ENCODE results near the gene IL32. TPM values are rescaled to one million over a fixed set of nuclear protein-coding genes. Genes with fewer than 3 reads are reported as not detected.

The IL32 gene
- polyA plus RNA-seq, 3 donors = 0.53 to 8.0 (median 5.6) TPM

DNA sequence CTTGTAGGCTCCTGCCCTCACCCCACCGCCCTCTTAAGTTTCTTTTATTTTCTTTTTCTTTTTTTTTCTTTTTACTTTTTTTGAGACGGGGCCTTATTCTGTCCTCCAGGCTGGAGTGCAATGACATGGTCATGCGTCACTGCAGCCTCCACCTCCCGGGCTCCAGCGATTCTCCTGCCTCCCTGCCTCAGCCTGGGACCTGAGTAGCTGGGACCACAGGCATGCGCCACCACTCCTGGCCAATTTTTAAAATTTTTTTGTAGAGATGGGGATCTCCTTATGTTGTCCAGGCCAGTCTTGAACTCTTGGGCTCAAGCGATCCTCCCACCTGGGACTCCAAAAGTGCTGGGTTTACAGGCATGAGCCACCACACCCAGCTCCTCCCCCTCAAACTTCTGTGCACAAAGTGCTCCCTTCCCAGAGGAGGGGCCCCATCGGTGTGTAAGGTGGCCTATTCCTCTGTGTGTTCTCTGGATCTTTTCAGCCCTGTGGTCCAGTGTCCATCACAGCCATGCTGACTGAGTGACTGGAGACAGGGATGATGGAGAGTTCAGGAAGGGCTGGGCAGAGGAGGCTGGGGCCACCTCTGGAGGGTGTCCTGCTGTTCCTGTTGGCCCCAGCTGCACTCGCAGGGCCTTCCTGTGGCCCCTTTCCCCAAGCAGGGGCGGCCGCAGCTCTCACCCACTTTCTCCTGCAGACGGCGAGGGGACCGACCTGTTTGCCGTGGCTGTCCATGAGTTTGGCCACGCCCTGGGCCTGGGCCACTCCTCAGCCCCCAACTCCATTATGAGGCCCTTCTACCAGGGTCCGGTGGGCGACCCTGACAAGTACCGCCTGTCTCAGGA lies 8.9 kb upstream of the IL32 start:
- no peaks in the 10 kb centered on the region for H3K27me3 ChIP-seq (ENCODE audit: control insufficient read depth in 2 of 2, insufficient read depth in 2 of 2, low read length in 2 of 2)
- intact Hi-C loops (cut with micrococcal nuclease) = loop anchor here in 1 of 2 donors (5.0 kb wide), 1 partner anchor 71 kb away; no protein-coding TSS in a partner anchor
- H3K27ac Mint-ChIP-seq = peak overlapping the region in 3 of 7 donors; percentile 13 to 48 (median 42)
- DNase-seq = no peak
- H3K4me1 ChIP-seq (ENCODE audit: control insufficient read depth in 1 of 2, insufficient read depth in 2 of 2, low read length in 2 of 2) = peaks cover 73 to 86% of the 10 kb centered on the region in 2 donors
- H3K36me3 ChIP-seq (replicated peaks in 1 of 2; ENCODE audit: control insufficient read depth in 1 of 2, insufficient read depth in 2 of 2, low read length in 2 of 2) = no peaks in the 10 kb centered on the region
- WGBS (ENCODE audit: insufficient coverage) = 71% methylated on average over 9 of the region's 19 CpGs
- H3K4me3 Mint-ChIP-seq = no peak overlapping the region
- H3K27me3 Mint-ChIP-seq (ENCODE audit: low read depth in 3 of 3) = peaks cover 3 to 6% (median 4%) of the 10 kb centered on the region in 3 donors
- H3K36me3 Mint-ChIP-seq = peaks cover 15 to 28% of the 10 kb centered on the region in 2 donors
- no peak overlapping the region for H3K4me3 ChIP-seq (replicated peaks in 1 of 3; ENCODE audit: low read depth in 2 of 3, low read length in 3 of 3)
- H3K4me1 Mint-ChIP-seq = peaks cover 61% of the 10 kb centered on the region
- TF ChIP-seq, protein P1, sequence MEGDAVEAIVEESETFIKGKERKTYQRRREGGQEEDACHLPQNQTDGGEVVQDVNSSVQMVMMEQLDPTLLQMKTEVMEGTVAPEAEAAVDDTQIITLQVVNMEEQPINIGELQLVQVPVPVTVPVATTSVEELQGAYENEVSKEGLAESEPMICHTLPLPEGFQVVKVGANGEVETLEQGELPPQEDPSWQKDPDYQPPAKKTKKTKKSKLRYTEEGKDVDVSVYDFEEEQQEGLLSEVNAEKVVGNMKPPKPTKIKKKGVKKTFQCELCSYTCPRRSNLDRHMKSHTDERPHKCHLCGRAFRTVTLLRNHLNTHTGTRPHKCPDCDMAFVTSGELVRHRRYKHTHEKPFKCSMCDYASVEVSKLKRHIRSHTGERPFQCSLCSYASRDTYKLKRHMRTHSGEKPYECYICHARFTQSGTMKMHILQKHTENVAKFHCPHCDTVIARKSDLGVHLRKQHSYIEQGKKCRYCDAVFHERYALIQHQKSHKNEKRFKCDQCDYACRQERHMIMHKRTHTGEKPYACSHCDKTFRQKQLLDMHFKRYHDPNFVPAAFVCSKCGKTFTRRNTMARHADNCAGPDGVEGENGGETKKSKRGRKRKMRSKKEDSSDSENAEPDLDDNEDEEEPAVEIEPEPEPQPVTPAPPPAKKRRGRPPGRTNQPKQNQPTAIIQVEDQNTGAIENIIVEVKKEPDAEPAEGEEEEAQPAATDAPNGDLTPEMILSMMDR (IDR thresholded peaks at IDR 0.05) = no peak
- no peak overlapping the region for H3K9ac ChIP-seq (ENCODE audit: insufficient read depth, low read length, poor library complexity, severe bottlenecking)
- H3K79me2 ChIP-seq (ENCODE audit: insufficient read depth, low read length) = no peaks in the 10 kb centered on the region
- no peak overlapping the region for H3K27ac ChIP-seq (ENCODE audit: low read depth in 1 of 2, low read length in 2 of 2)
- H4K20me1 ChIP-seq (ENCODE audit: insufficient read depth, low read length) = no peaks in the 10 kb centered on the region
- no peaks in the 10 kb centered on the region for H3K9me3 ChIP-seq (replicated peaks in 1 of 2; ENCODE audit: control insufficient read depth in 1 of 2, insufficient read depth in 1 of 2, low read length in 2 of 2)
- H2AFZ ChIP-seq (ENCODE audit: insufficient read depth, low read depth, low read length, poor library complexity, severe bottlenecking) = no peak overlapping the region
- H3K4me2 ChIP-seq (replicated peaks; ENCODE audit: extremely low read depth, low read length, poor library complexity, severe bottlenecking) = no peak overlapping the region
- H3K9me3 Mint-ChIP-seq = no peaks in the 10 kb centered on the region

DNA sequence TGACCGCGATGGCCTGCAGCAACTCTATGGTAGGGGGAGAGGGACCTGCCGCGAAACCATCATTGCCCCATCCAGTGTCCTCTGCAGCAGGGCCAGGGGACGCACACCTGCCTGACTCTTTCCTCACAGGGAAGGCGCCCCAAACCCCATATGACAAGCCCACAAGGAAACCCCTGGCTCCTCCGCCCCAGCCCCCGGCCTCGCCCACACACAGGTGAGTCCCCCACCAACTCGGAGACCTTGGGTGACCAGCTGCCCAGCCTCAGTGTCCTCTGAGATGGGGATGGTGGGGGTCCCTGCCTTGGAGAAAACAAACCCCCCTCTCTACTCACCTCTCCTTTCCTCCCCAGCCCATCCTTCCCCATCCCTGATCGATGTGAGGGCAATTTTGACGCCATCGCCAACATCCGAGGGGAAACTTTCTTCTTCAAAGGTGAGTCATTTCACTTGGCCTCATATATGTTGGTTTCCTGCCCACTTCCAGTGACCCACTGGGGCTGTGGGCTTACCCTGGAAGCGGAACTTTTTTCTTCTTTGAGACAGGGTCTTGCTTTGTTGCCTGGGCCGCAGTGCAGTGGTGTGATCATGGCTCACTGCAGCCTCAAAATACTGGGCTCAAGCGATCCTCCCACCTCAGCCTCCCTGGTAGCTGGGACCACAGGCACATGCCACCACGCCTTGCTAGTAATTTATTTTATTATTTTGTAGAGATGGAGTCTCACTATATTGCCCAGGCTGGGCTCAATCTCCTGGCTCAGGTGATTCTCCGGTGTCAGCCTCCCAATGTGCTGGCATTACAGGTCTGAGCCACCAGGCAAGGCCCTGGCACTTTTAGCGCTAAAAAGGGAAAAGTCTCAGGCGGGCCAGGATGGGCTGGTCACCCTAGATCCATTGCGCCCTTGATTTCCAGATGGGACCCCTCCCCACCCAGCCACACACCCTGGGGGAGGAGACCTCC lies 8.0 kb upstream of the IL32 start:
- no peak for DNase-seq
- Mint-ChIP-seq H3K4me3 (no peak overlapping the region), H3K4me1 (peaks cover 61% of the 10 kb centered on the region), H3K36me3 (peaks cover 11 to 24% of the 10 kb centered on the region in 2 donors), H3K9me3 (no peaks in the 10 kb centered on the region), H3K27ac (peak overlapping the region in 3 of 7 donors; percentile 12 to 48 (median 13)), H3K27me3 (ENCODE audit: low read depth in 3 of 3) (peaks cover 0 to 6% (median 3%) of the 10 kb centered on the region in 3 donors)
- Histone ChIP-seq H3K4me2 (replicated peaks; ENCODE audit: extremely low read depth, low read length, poor library complexity, severe bottlenecking) (peak overlapping the region; percentile 100), H3K4me3 (replicated peaks in 1 of 3; ENCODE audit: low read depth in 2 of 3, low read length in 3 of 3) (peak overlapping the region in 1 of 3 experiments; percentile 88), H3K79me2 (ENCODE audit: insufficient read depth, low read length) (no peaks in the 10 kb centered on the region), H3K27me3 (ENCODE audit: control insufficient read depth in 2 of 2, insufficient read depth in 2 of 2, low read length in 2 of 2) (no peaks in the 10 kb centered on the region), H3K36me3 (replicated peaks in 1 of 2; ENCODE audit: control insufficient read depth in 1 of 2, insufficient read depth in 2 of 2, low read length in 2 of 2) (no peaks in the 10 kb centered on the region), H4K20me1 (ENCODE audit: insufficient read depth, low read length) (no peaks in the 10 kb centered on the region), H3K4me1 (ENCODE audit: control insufficient read depth in 1 of 2, insufficient read depth in 2 of 2, low read length in 2 of 2) (peaks cover 74 to 86% of the 10 kb centered on the region in 2 donors), H3K27ac (ENCODE audit: low read depth in 1 of 2, low read length in 2 of 2) (no peak overlapping the region), H3K9me3 (replicated peaks in 1 of 2; ENCODE audit: control insufficient read depth in 1 of 2, insufficient read depth in 1 of 2, low read length in 2 of 2) (no peaks in the 10 kb centered on the region), H3K9ac (ENCODE audit: insufficient read depth, low read length, poor library complexity, severe bottlenecking) (no peak overlapping the region), H2AFZ (ENCODE audit: insufficient read depth, low read depth, low read length, poor library complexity, severe bottlenecking) (no peak overlapping the region)
- TF ChIP-seq, protein P1 (IDR thresholded peaks at IDR 0.05) = no peak
- 100% methylated on average over 1 of the region's 22 CpGs for WGBS (ENCODE audit: insufficient coverage)
- intact Hi-C loops (cut with micrococcal nuclease) = loop anchor here (2.0 to 5.0 kb wide), 2 partner anchors 70 to 71 kb away; no protein-coding TSS in a partner anchor
